ENCODE data around the gene RAB18. TPM values are rescaled to one million over a fixed set of nuclear protein-coding genes. Genes with fewer than 3 reads are reported as not detected.

Gene RAB18
- 76.2 to 96.6 TPM (median 86.4 TPM) in 5 replicates for total RNA-seq (2022; extraction: Qiagen RNA extraction)

GRCh38 chr10:27504007-27504807, at the start of gene RAB18:
Gene RAB18, plus strand, starts transcription at chr10:27504304. Its CDS starts 66 bp downstream, at chr10:27504370.

Other genes starting within 250 kb of the RAB18 start
- not detected in 5 replicates for gene MKX, start 241.5 kb downstream of the RAB18 start, total RNA-seq (2022; extraction: Qiagen RNA extraction)

Data from A549 treated with dexamethasone at 1 μM for 4 hours (cell line).